ENCODE measurements around the gene ADAMTS19. TPM values are rescaled to one million over a fixed set of nuclear protein-coding genes. Genes with fewer than 3 reads are reported as not detected.

The ADAMTS19 gene
- total and polyA plus RNA-seq, 2 of the 13 experiments (the other 11 are each of a cell fraction or from before 2014, with no cell fraction given), result not detected

GRCh38 chr5:129440424-129440823, 19.7 kb upstream of the ADAMTS19 start:
- intact Hi-C loops (cut with micrococcal nuclease; ENCODE audit: unreplicated experiment), result no loop called here
- no peak for ATAC-seq
- H2AFZ ChIP-seq (ENCODE audit: low read length), result no peak overlapping the region

GRCh38 chr5:129441096-129441495, 19.0 kb upstream of the ADAMTS19 start:
- no peak overlapping the region for H2AFZ ChIP-seq (ENCODE audit: low read length)
- FAIRE-seq (no peak), DNase-seq (ENCODE audit: low spot score) (no peak), ATAC-seq (no peak)
- H3K36me3 ChIP-seq (replicated peaks in 1 of 2; ENCODE audit: control insufficient read depth in 1 of 2, insufficient read depth in 2 of 2, low read length in 2 of 2), result no peaks in the 10 kb centered on the region
- WGBS (ENCODE audit: low lambda C conversion rate), result 5% methylated on average over 1 of the region's 1 CpG
- H3K79me2 ChIP-seq (ENCODE audit: insufficient read depth, low read length), result no peaks in the 10 kb centered on the region
- CTCF ChIA-PET (ENCODE audit: low intra/inter-chr PET ratio, low total read pairs), result no interaction called here
- no peaks in the 10 kb centered on the region for H4K20me1 ChIP-seq (ENCODE audit: insufficient read depth, low read length)
- H3K9me3 ChIP-seq (ENCODE audit: low read length), result no peaks in the 10 kb centered on the region
- intact Hi-C loops (cut with micrococcal nuclease; ENCODE audit: unreplicated experiment) (no loop called here), in situ Hi-C loops (cut with HindIII; ENCODE audit: extremely low pct_ligation_motif_present, low pct_unique_long_range_greater_than_20kb) (no loop called here)
- no peak overlapping the region for H3K27ac ChIP-seq (ENCODE audit: extremely low read length, insufficient read depth, low read length)
- H3K27me3 ChIP-seq (ENCODE audit: control insufficient read depth in 1 of 2, insufficient read depth in 2 of 2, low read length in 2 of 2), result no peaks in the 10 kb centered on the region
- H3K9ac ChIP-seq (ENCODE audit: insufficient read depth, low read depth, low read length), result no peak overlapping the region
- BruUV-seq (replicated peaks), result no TSS peak
- H3K4me3 ChIP-seq (replicated peaks in 1 of 3; ENCODE audit: insufficient read depth in 1 of 3, low read depth in 2 of 3, low read length in 3 of 3), result no peak overlapping the region
- no peak overlapping the region for H3K4me2 ChIP-seq (ENCODE audit: low read depth, low read length)
- H3K4me1 ChIP-seq (ENCODE audit: insufficient read depth, low read length), result no peaks in the 10 kb centered on the region
- POLR2A ChIA-PET, result no interaction called here
- TF ChIP-seq PBX2 (CRISPR knock-in tag; IDR thresholded peaks at IDR 0.05), result no peak
- no peak for TF ChIP-seq MXD1 (CRISPR knock-in tag; IDR thresholded peaks at IDR 0.05)
- no peak for TF ChIP-seq SCMH1 (CRISPR knock-in tag; IDR thresholded peaks at IDR 0.05; ENCODE audit: borderline replicate concordance)
- no peak for TF ChIP-seq ZNF577 (CRISPR knock-in tag; IDR thresholded peaks at IDR 0.05; ENCODE audit: borderline replicate concordance, low read depth)
- no peak for TF ChIP-seq NCOA5 (CRISPR knock-in tag; IDR thresholded peaks at IDR 0.05)
- TF ChIP-seq PHF8 (CRISPR knock-in tag; IDR thresholded peaks at IDR 0.05), result no peak
- TF ChIP-seq ZNF282 (IDR thresholded peaks at IDR 0.05; ENCODE audit: partially characterized antibody), result no peak
- no peak for TF ChIP-seq SETDB1 (CRISPR knock-in tag; IDR thresholded peaks at IDR 0.05; ENCODE audit: borderline replicate concordance)
- TF ChIP-seq ZNF781 (CRISPR knock-in tag; IDR thresholded peaks at IDR 0.05; ENCODE audit: borderline replicate concordance, not compliant biosample characterization), result no peak
- no peak for TF ChIP-seq MYNN (CRISPR knock-in tag; IDR thresholded peaks at IDR 0.05; ENCODE audit: low read depth)

More at GRCh38 chr5:129440424-129440823, 19.7 kb upstream of the ADAMTS19 start:
- POLR2A ChIA-PET, result no interaction called here
- no peak for TF ChIP-seq FIP1L1 (IDR thresholded peaks at IDR 0.05; ENCODE audit: borderline replicate concordance, insufficient read depth, low read depth, low read length)
- TF ChIP-seq RFXAP (CRISPR knock-in tag; IDR thresholded peaks at IDR 0.05; ENCODE audit: borderline replicate concordance), result no peak
- no peak for TF ChIP-seq ZNF460 (CRISPR knock-in tag; IDR thresholded peaks at IDR 0.05; ENCODE audit: borderline replicate concordance)
- TF ChIP-seq CBFB (CRISPR knock-in tag; IDR thresholded peaks at IDR 0.05), result no peak
- TF ChIP-seq CAMTA2 (CRISPR knock-in tag; IDR thresholded peaks at IDR 0.05; ENCODE audit: borderline replicate concordance), result no peak
- no peak for TF ChIP-seq SRF (IDR thresholded peaks at IDR 0.05; ENCODE audit: low read depth, low read length)
- no peak for TF ChIP-seq ZSCAN20 (CRISPR knock-in tag; IDR thresholded peaks at IDR 0.05; ENCODE audit: borderline replicate concordance)
- TF ChIP-seq ISL2 (CRISPR knock-in tag; IDR thresholded peaks at IDR 0.05), result no peak
- TF ChIP-seq ZNF17 (CRISPR knock-in tag; IDR thresholded peaks at IDR 0.05), result no peak
- TF ChIP-seq GPBP1L1 (CRISPR knock-in tag; IDR thresholded peaks at IDR 0.05), result no peak
- TF ChIP-seq NR1H2 (CRISPR knock-in tag; IDR thresholded peaks at IDR 0.05; ENCODE audit: borderline replicate concordance, low read depth), result no peak
- TF ChIP-seq ZNF792 (CRISPR knock-in tag; IDR thresholded peaks at IDR 0.05), result no peak
- no peak for TF ChIP-seq ZNF749 (CRISPR knock-in tag; IDR thresholded peaks at IDR 0.05; ENCODE audit: borderline replicate concordance)
- no peak for TF ChIP-seq REPIN1 (CRISPR knock-in tag; IDR thresholded peaks at IDR 0.05; ENCODE audit: borderline replicate concordance, low read depth)
- H3K27me3 ChIP-seq (ENCODE audit: control insufficient read depth in 1 of 2, insufficient read depth in 2 of 2, low read length in 2 of 2), result no peaks in the 10 kb centered on the region
- no TSS peak for BruUV-seq (replicated peaks)
- no peak overlapping the region for H3K4me2 ChIP-seq (ENCODE audit: low read depth, low read length)
- DNase-seq (ENCODE audit: low spot score), result no peak
- 4% methylated on average over 6 of the region's 6 CpGs for WGBS (ENCODE audit: low lambda C conversion rate)
- H4K20me1 ChIP-seq (ENCODE audit: insufficient read depth, low read length), result no peaks in the 10 kb centered on the region
- no peaks in the 10 kb centered on the region for H3K9me3 ChIP-seq (ENCODE audit: low read length)
- in situ Hi-C loops (cut with HindIII; ENCODE audit: extremely low pct_ligation_motif_present, low pct_unique_long_range_greater_than_20kb), result no loop called here
- H3K27ac ChIP-seq (ENCODE audit: extremely low read length, insufficient read depth, low read length), result no peak overlapping the region
- no peak overlapping the region for H3K9ac ChIP-seq (ENCODE audit: insufficient read depth, low read depth, low read length)
- CTCF ChIA-PET (ENCODE audit: low intra/inter-chr PET ratio, low total read pairs), result no interaction called here
- H3K79me2 ChIP-seq (ENCODE audit: insufficient read depth, low read length), result no peaks in the 10 kb centered on the region
- no peak for FAIRE-seq
- no peaks in the 10 kb centered on the region for H3K4me1 ChIP-seq (ENCODE audit: insufficient read depth, low read length)
- H3K36me3 ChIP-seq (replicated peaks in 1 of 2; ENCODE audit: control insufficient read depth in 1 of 2, insufficient read depth in 2 of 2, low read length in 2 of 2), result no peaks in the 10 kb centered on the region
- H3K4me3 ChIP-seq (replicated peaks in 1 of 3; ENCODE audit: insufficient read depth in 1 of 3, low read depth in 2 of 3, low read length in 3 of 3), result no peak overlapping the region

All from HepG2 (cell line).